Adipocyte (in vitro differentiated cells): Measurements from ENCODE around the gene BNC1.
"Not testable (repeated sequence)": the region's sequence is repeated elsewhere in the genome, so short reads cannot be mapped to it uniquely, and the experiment has no call there.

ENCODE experiments used
- DNase-seq: peaks from one replicate; pipeline ENCODE4 v3.0.0-alpha.2; 2015; ENCODE audit warnings: low read depth
- H3K27me3 ChIP-seq: replicated peaks from 2 replicates; pipeline ENCODE4 v1.7.0; 2013; ENCODE audit warnings: mild to moderate bottlenecking, low read length, moderate library complexity; ENCODE audit not compliant: control insufficient read depth, insufficient read depth
- H3K36me3 ChIP-seq: 2 replicates; pipeline ENCODE4 v1.7.0; 2013; ENCODE audit warnings: low read length, mild to moderate bottlenecking, moderate library complexity; ENCODE audit not compliant: control insufficient read depth, insufficient read depth, severe bottlenecking
- H3K4me1 ChIP-seq: 2 replicates; pipeline ENCODE4 v1.7.0; 2013; ENCODE audit warnings: mild to moderate bottlenecking, low read length, moderate library complexity; ENCODE audit not compliant: control insufficient read depth, insufficient read depth
- H3K4me3 ChIP-seq: 2 replicates; pipeline ENCODE4 v1.7.0; 2013; ENCODE audit warnings: mild to moderate bottlenecking, low read length, moderate library complexity
- H3K9ac ChIP-seq: 2 replicates; pipeline ENCODE4 v1.7.0; 2013; ENCODE audit warnings: mild to moderate bottlenecking, low read length, moderate library complexity
- H3K9me3 ChIP-seq: 2 replicates; pipeline ENCODE4 v1.7.0; 2013; ENCODE audit warnings: mild to moderate bottlenecking, low read length, moderate library complexity; ENCODE audit not compliant: control insufficient read depth

BNC1 gene

GRCh38 chr15:83225449-83225848, 59.0 kb downstream of the BNC1 start:
- Histone ChIP-seq H3K4me1 (no peaks in the 10 kb centered on the region), H3K9ac (no peak overlapping the region), H3K27me3 (no peaks in the 10 kb centered on the region), H3K4me3 (no peak overlapping the region), H3K9me3 (no peaks in the 10 kb centered on the region), H3K36me3 (no peaks in the 10 kb centered on the region)
- DNase-seq = no peak

- H3K4me1 ChIP-seq, H3K9ac ChIP-seq, H3K36me3 ChIP-seq, DNase-seq, H3K27me3 ChIP-seq, H3K9me3 ChIP-seq, H3K4me3 ChIP-seq: not testable (repeated sequence)
Observed at GRCh38 chr15:83221781-83222180, 62.7 kb downstream of the BNC1 start.

- DNase-seq = no peak
- H3K36me3 ChIP-seq = no peaks in the 10 kb centered on the region
- no peaks in the 10 kb centered on the region for H3K27me3 ChIP-seq
- H3K4me1 ChIP-seq = no peaks in the 10 kb centered on the region
- H3K9me3 ChIP-seq = no peaks in the 10 kb centered on the region
- H3K4me3 ChIP-seq = no peak overlapping the region
- no peak overlapping the region for H3K9ac ChIP-seq
Observed at GRCh38 chr15:83219026-83219425, 65.4 kb downstream of the BNC1 start.

GRCh38 chr15:83215306-83215705, 69.2 kb downstream of the BNC1 start:
- Histone ChIP-seq H3K4me1 (no peaks in the 10 kb centered on the region), H3K27me3 (no peaks in the 10 kb centered on the region), H3K9me3 (no peaks in the 10 kb centered on the region), H3K36me3 (no peaks in the 10 kb centered on the region), H3K9ac (no peak overlapping the region), H3K4me3 (no peak overlapping the region)
- DNase-seq = no peak

GRCh38 chr15:83210619-83211018, 73.8 kb downstream of the BNC1 start:
- no peak overlapping the region for H3K9ac ChIP-seq
- no peaks in the 10 kb centered on the region for H3K36me3 ChIP-seq
- H3K4me3 ChIP-seq = no peak overlapping the region
- H3K4me1 ChIP-seq = peaks cover 9% of the 10 kb centered on the region
- DNase-seq = no peak
- H3K9me3 ChIP-seq = no peaks in the 10 kb centered on the region
- no peaks in the 10 kb centered on the region for H3K27me3 ChIP-seq

GRCh38 chr15:83209333-83209732, 75.1 kb downstream of the BNC1 start:
- Histone ChIP-seq H3K36me3 (no peaks in the 10 kb centered on the region), H3K9me3 (no peaks in the 10 kb centered on the region), H3K9ac (no peak overlapping the region), H3K4me3 (no peak overlapping the region), H3K4me1 (peaks cover 11% of the 10 kb centered on the region), H3K27me3 (no peaks in the 10 kb centered on the region)
- DNase-seq = no peak

GRCh38 chr15:83208367-83208661, 76.2 kb downstream of the BNC1 start:
- Histone ChIP-seq H3K9me3 (no peaks in the 10 kb centered on the region), H3K27me3 (no peaks in the 10 kb centered on the region), H3K36me3 (no peaks in the 10 kb centered on the region), H3K4me3 (peak overlapping the region; percentile 87), H3K4me1 (peaks cover 11% of the 10 kb centered on the region), H3K9ac (peak overlapping the region; percentile 55)
- DNase-seq = no peak

GRCh38 chr15:83207660-83208366, 76.7 kb downstream of the BNC1 start, which contains the start of gene HDGFL3:
TSS of gene HDGFL3 (minus strand) at chr15:83207823. CDS start at chr15:83207414, 409 bp downstream.
- no peaks in the 10 kb centered on the region for H3K36me3 ChIP-seq
- H3K4me3 ChIP-seq = peak within 1 kb of the TSS; percentile 87
- H3K27me3 ChIP-seq = no peaks in the 10 kb centered on the region
- H3K9me3 ChIP-seq = no peaks in the 10 kb centered on the region
- DNase-seq = peak; percentile 81
- peak within 1 kb of the TSS; percentile 86 for H3K9ac ChIP-seq
- H3K4me1 ChIP-seq = peaks cover 11% of the 10 kb centered on the region

- peak overlapping the region; percentile 87 for H3K4me3 ChIP-seq
- no peaks in the 10 kb centered on the region for H3K36me3 ChIP-seq
- H3K4me1 ChIP-seq = peaks cover 11% of the 10 kb centered on the region
- no peaks in the 10 kb centered on the region for H3K27me3 ChIP-seq
- no peaks in the 10 kb centered on the region for H3K9me3 ChIP-seq
- peak; percentile 71 for DNase-seq
- peak overlapping the region; percentile 86 for H3K9ac ChIP-seq
Observed at GRCh38 chr15:83207009-83207659, 77.3 kb downstream of the BNC1 start.

- Histone ChIP-seq H3K4me3 (peak overlapping the region; percentile 87), H3K36me3 (no peaks in the 10 kb centered on the region), H3K27me3 (no peaks in the 10 kb centered on the region), H3K9ac (peak overlapping the region; percentile 86), H3K4me1 (peaks cover 15% of the 10 kb centered on the region), H3K9me3 (no peaks in the 10 kb centered on the region)
- DNase-seq = no peak
Observed at GRCh38 chr15:83206526-83207008, 77.9 kb downstream of the BNC1 start.
